HCT116 (cell line): ENCODE results near the gene STK39. TPM values are rescaled to one million over a fixed set of nuclear protein-coding genes. Genes with fewer than 3 reads are reported as not detected.

Experiments
- ATAC-seq: fragments of 200-7000 bp; cut with Tn5 transposase; 2 replicates; pipeline ENCODE4 v1.9.1; 2020; ENCODE audit warnings: mild to moderate bottlenecking, moderate library complexity
- BruUV-seq: library from RNA; stranded (reverse); fragments of 400-500 nt; replicated peaks from 2 replicates; lab custom pipeline; 2021; lab: Mats Ljungman, UMichigan
- CTCF ChIA-PET: fragments of 300-600 bp; sonication (Branson Sonifier 250); formaldehyde crosslinking; loops from one replicate; lab custom pipeline; 2021; ENCODE audit warnings: antibody characterized with exemption; lab: Charles Lee
- POLR2A ChIA-PET: fragments of 300-600, 350-600 bp; sonication (Branson Sonifier 250); formaldehyde crosslinking; loops from one replicate; lab custom pipeline; 2021; ENCODE audit warnings: antibody characterized with exemption; lab: Charles Lee
- RAD21 ChIA-PET, 2 experiments: fragments of 300-600 bp; sonication (Branson Sonifier 250); formaldehyde crosslinking; loops; one replicate each; lab custom pipeline; 2023; ENCODE audit warnings: low total read pairs in 2 of 2; ENCODE audit not compliant: uncharacterized antibody in 2 of 2, unreplicated experiment in 2 of 2, low non-redundant PET in 1 of 2; lab: Charles Lee
- DNase-seq: peaks from one replicate; pipeline ENCODE4 v3.0.0-alpha.2; 2010; ENCODE audit warnings: low read depth, low spot score
- H2AFZ ChIP-seq: fragments of 200-600 bp; shearing (Covaris generic), sonication (generic); 2 replicates; pipeline ENCODE4 v1.6.1; 2017; ENCODE audit warnings: low read depth, mixed run types, mixed read lengths, antibody characterized with exemption, low read length; ENCODE audit not compliant: poor library complexity, severe bottlenecking
- H3K27ac ChIP-seq: 2 replicates; pipeline ENCODE4 v1.5.1; 2012; ENCODE audit warnings: low read depth, low read length
- H3K27me3 ChIP-seq: fragments of 200-600 bp; sonication (generic); 2 replicates; pipeline ENCODE4 v1.6.1; 2016; ENCODE audit warnings: mixed run types, low read length, mixed read lengths; ENCODE audit not compliant: insufficient read depth
- H3K36me3 ChIP-seq, 2 experiments: fragments of 200-500 bp in 1 of 2; fragments of 200-600 bp in 1 of 2; sonication (Bioruptor generic) in 1 of 2; sonication (generic) in 1 of 2; 2 replicates each; pipeline versions ENCODE4 v1.5.1 to v1.6.1; 2014 to 2016; ENCODE audit warnings: low read length in 2 of 2, inconsistent platforms in 1 of 2, mixed read lengths in 1 of 2, mixed run types in 1 of 2; ENCODE audit not compliant: insufficient read depth in 2 of 2, control insufficient read depth in 1 of 2
- H3K4me1 ChIP-seq, 2 experiments: fragments of 200-600 bp in 1 of 2; sonication (generic) in 1 of 2; 2 replicates each; pipeline versions ENCODE4 v1.5.1 to v1.6.1; 2012 to 2017; ENCODE audit warnings: low read length in 2 of 2, inconsistent platforms in 1 of 2, mild to moderate bottlenecking in 1 of 2, mixed read lengths in 1 of 2, mixed run types in 1 of 2, moderate library complexity in 1 of 2; ENCODE audit not compliant: insufficient read depth in 2 of 2, control insufficient read depth in 1 of 2
- H3K4me2 ChIP-seq: fragments of 200-600 bp; sonication (generic); 2 replicates; pipeline ENCODE4 v1.6.1; 2017; ENCODE audit warnings: mixed run types, low read length, mixed read lengths
- H3K4me3 ChIP-seq, 2 experiments: fragments of 200-600 bp in 1 of 2; sonication (generic) in 1 of 2; replicated peaks in 1 of 2; 2 replicates each; pipeline ENCODE4 v1.5.1; 2011 to 2016; ENCODE audit warnings: low read length in 2 of 2, control low read depth in 1 of 2, low read depth in 1 of 2, mild to moderate bottlenecking in 1 of 2, mixed read lengths in 1 of 2, mixed run types in 1 of 2
- H3K79me2 ChIP-seq: fragments of 200-600 bp; sonication (generic); 2 replicates; pipeline ENCODE4 v1.6.1; 2017; ENCODE audit warnings: mild to moderate bottlenecking, mixed run types, low read length, moderate library complexity, mixed read lengths; ENCODE audit not compliant: insufficient read depth
- H3K9ac ChIP-seq: fragments of 200-600 bp; sonication (generic); 2 replicates; pipeline ENCODE4 v1.6.1; 2016; ENCODE audit warnings: low read length, mixed read lengths
- H3K9me2 ChIP-seq: fragments of 200-600 bp; sonication (generic), shearing (Covaris generic); 2 replicates; pipeline ENCODE4 v1.6.1; 2017; ENCODE audit warnings: mixed run types, mild to moderate bottlenecking, moderate library complexity; ENCODE audit not compliant: insufficient read depth
- H3K9me3 ChIP-seq, 2 experiments: fragments of 200-500 bp in 1 of 2; fragments of 200-600 bp in 1 of 2; sonication (Bioruptor generic) in 1 of 2; sonication (generic) in 1 of 2; 2 replicates each; pipeline ENCODE4 v1.6.1; 2014 to 2017; ENCODE audit warnings: low read length in 2 of 2, mixed read lengths in 2 of 2, inconsistent platforms in 1 of 2, low read depth in 1 of 2, mild to moderate bottlenecking in 1 of 2, mixed run types in 1 of 2, moderate library complexity in 1 of 2; ENCODE audit not compliant: control insufficient read depth in 1 of 2, insufficient read depth in 1 of 2
- H4K20me1 ChIP-seq: fragments of 200-600 bp; sonication (generic), shearing (Covaris generic); 2 replicates; pipeline ENCODE4 v1.6.1; 2017; ENCODE audit warnings: mixed run types, mild to moderate bottlenecking, moderate library complexity; ENCODE audit not compliant: insufficient read depth
- ATF3 ChIP-seq: IDR thresholded peaks from 2 replicates; pipeline ENCODE4 v1.6.1; 2012
- CBX3 ChIP-seq: IDR thresholded peaks from 2 replicates; pipeline ENCODE4 v1.6.1; 2012; ENCODE audit warnings: low read depth
- CEBPB ChIP-seq: IDR thresholded peaks from 2 replicates; pipeline ENCODE4 v1.6.1; 2012; ENCODE audit warnings: low read depth
- CTCF ChIP-seq, 3 experiments: fragments of 200-600 bp in 1 of 3; sonication (generic) in 1 of 3; IDR thresholded peaks in 2 of 3; conservative IDR thresholded peaks in 1 of 3; 2 replicates each; pipeline ENCODE4 v1.5.1; 2012 to 2017; ENCODE audit warnings: low read depth in 2 of 3, low read length in 2 of 3, antibody characterized with exemption in 1 of 3, borderline replicate concordance in 1 of 3, control low read depth in 1 of 3, mild to moderate bottlenecking in 1 of 3, mixed read lengths in 1 of 3, mixed run types in 1 of 3, moderate library complexity in 1 of 3; ENCODE audit not compliant: insufficient read depth in 1 of 3
- EGR1 ChIP-seq: IDR thresholded peaks from 2 replicates; pipeline ENCODE4 v1.6.1; 2012; ENCODE audit warnings: low read depth
- ELF1 ChIP-seq: IDR thresholded peaks from 2 replicates; pipeline ENCODE4 v1.6.1; 2012; ENCODE audit warnings: low read depth, borderline replicate concordance
- EZH2 ChIP-seq: fragments of 200-600 bp; sonication (generic); IDR thresholded peaks from 2 replicates; pipeline ENCODE4 v1.6.1; 2017; ENCODE audit warnings: antibody characterized with exemption, mixed run types
- EZH2phosphoT487 ChIP-seq: fragments of 200-600 bp; IDR thresholded peaks from 2 replicates; pipeline ENCODE4 v1.6.1; 2018; ENCODE audit warnings: antibody characterized with exemption, borderline replicate concordance
- FOSL1 ChIP-seq: IDR thresholded peaks from 2 replicates; pipeline ENCODE4 v1.6.1; 2012; ENCODE audit warnings: low read depth
- MAX ChIP-seq: IDR thresholded peaks from 2 replicates; pipeline ENCODE4 v1.6.1; 2012
- POLR2A ChIP-seq: IDR thresholded peaks from 2 replicates; pipeline ENCODE4 v1.7.0; 2011; ENCODE audit warnings: borderline replicate concordance; ENCODE audit not compliant: insufficient read depth, insufficient read length; ENCODE audit errors: extremely low read depth
- POLR2AphosphoS5 ChIP-seq: IDR thresholded peaks from 2 replicates; pipeline ENCODE4 v1.6.1; 2011; ENCODE audit warnings: mild to moderate bottlenecking, low read depth, low read length, moderate library complexity
- RAD21 ChIP-seq: IDR thresholded peaks from 2 replicates; pipeline ENCODE4 v1.6.1; 2012; ENCODE audit warnings: low read depth, mild to moderate bottlenecking
- REST ChIP-seq: IDR thresholded peaks from 2 replicates; pipeline ENCODE4 v1.6.1; 2012; ENCODE audit warnings: low read depth
- SIN3A ChIP-seq: IDR thresholded peaks from 2 replicates; pipeline ENCODE4 v1.6.1; 2012; ENCODE audit warnings: low read depth
- SP1 ChIP-seq: IDR thresholded peaks from 2 replicates; pipeline ENCODE4 v1.6.1; 2012; ENCODE audit warnings: low read depth
- SRF ChIP-seq: IDR thresholded peaks from 2 replicates; pipeline ENCODE4 v1.6.1; 2012; ENCODE audit warnings: low read depth
- TCF7L2 ChIP-seq: IDR thresholded peaks from 2 replicates; pipeline ENCODE4 v1.7.0; 2011; ENCODE audit warnings: borderline replicate concordance, inconsistent platforms; ENCODE audit not compliant: insufficient read depth, insufficient read length; ENCODE audit errors: extremely low read depth
- YY1 ChIP-seq: IDR thresholded peaks from 2 replicates; pipeline ENCODE4 v1.6.1; 2011; ENCODE audit warnings: low read length, low read depth, moderate library complexity, mild to moderate bottlenecking; ENCODE audit not compliant: insufficient replicate concordance; ENCODE audit errors: extremely low read depth
- ZBTB33 ChIP-seq: IDR thresholded peaks from 2 replicates; pipeline ENCODE4 v1.6.1; 2011; ENCODE audit warnings: mild to moderate bottlenecking, low read length, moderate library complexity; ENCODE audit not compliant: insufficient replicate concordance; ENCODE audit errors: extremely low read depth
- intact Hi-C: fragments of 100-400 bp; cut with micrococcal nuclease; formaldehyde crosslinking; loops from 2 replicates; pipeline ENCODE4 v1.10.0; 2022
- total RNA-seq: library from RNA; stranded (reverse); gene quantifications from one replicate; pipeline ENCODE4 v1.2.1, GENCODE V29; 2021; ENCODE audit not compliant: unreplicated experiment

STK39 gene
- total RNA-seq, 1 experiment from 2014 or later = 118 TPM

GRCh38 chr2:168207851-168208250 is 39.5 kb downstream of the STK39 start:
- no peak for DNase-seq
- peak overlapping the region; percentile 41 for H3K4me2 ChIP-seq
- no TSS peak for BruUV-seq
- TF ChIP-seq TCF7L2 (no peak), SIN3A (no peak), ELF1 (no peak), FOSL1 (no peak), MAX (no peak), CBX3 (no peak), YY1 (no peak), ATF3 (no peak), REST (no peak), EZH2 (no peak), ZBTB33 (no peak), RAD21 (no peak), POLR2A (no peak), POLR2AphosphoS5 (no peak), EGR1 (no peak), CEBPB (no peak), SRF (no peak), EZH2phosphoT487 (no peak), CTCF (IDR thresholded peaks at IDR 0.05 in 2 of 3, conservative IDR thresholded peaks at IDR 0.05 in 1 of 3; ENCODE audit: borderline replicate concordance in 1 of 3, insufficient read depth in 1 of 3, low read depth in 2 of 3, low read length in 2 of 3) (no peak), SP1 (no peak)
- peak overlapping the region; percentile 99 for H3K27ac ChIP-seq
- no peaks in the 10 kb centered on the region; a peak in 1 of 4 replicates for H3K36me3 ChIP-seq
- ChIA-PET POLR2A (interaction anchor here (1.0 to 2.1 kb wide), 3 partner anchors 8 to 35 kb away, joined by 3 to 7 read pairs (median 7); no protein-coding TSS in a partner anchor), CTCF (interaction anchor here (1.5 kb wide), 1 partner anchor 8 kb away, joined by 4 read pairs; no protein-coding TSS in a partner anchor), RAD21 (no interaction called here)
- H3K27me3 ChIP-seq = no peaks in the 10 kb centered on the region
- H2AFZ ChIP-seq = no peak overlapping the region
- no peaks in the 10 kb centered on the region for H4K20me1 ChIP-seq
- H3K9me2 ChIP-seq = no peaks in the 10 kb centered on the region
- ATAC-seq = no peak
- intact Hi-C loops = no loop called here
- peak overlapping the region; percentile 12 for H3K9ac ChIP-seq
- no peak overlapping the region for H3K4me3 ChIP-seq
- H3K4me1 ChIP-seq = peaks cover 90 to 100% of the 10 kb centered on the region in 2 experiments
- H3K9me3 ChIP-seq = no peaks in the 10 kb centered on the region
- peaks cover 98% of the 10 kb centered on the region for H3K79me2 ChIP-seq
